CD4-positive, alpha-beta T cell treated with Interleukin-15 for 4 hours (primary cell): ENCODE measurements around the gene NXPE1.

Source experiments
- DNase-seq: peaks from one replicate; pipeline ENCODE4 v3.0.0-alpha.2; 2020; ENCODE audit warnings: low spot score

NXPE1 gene

DNA sequence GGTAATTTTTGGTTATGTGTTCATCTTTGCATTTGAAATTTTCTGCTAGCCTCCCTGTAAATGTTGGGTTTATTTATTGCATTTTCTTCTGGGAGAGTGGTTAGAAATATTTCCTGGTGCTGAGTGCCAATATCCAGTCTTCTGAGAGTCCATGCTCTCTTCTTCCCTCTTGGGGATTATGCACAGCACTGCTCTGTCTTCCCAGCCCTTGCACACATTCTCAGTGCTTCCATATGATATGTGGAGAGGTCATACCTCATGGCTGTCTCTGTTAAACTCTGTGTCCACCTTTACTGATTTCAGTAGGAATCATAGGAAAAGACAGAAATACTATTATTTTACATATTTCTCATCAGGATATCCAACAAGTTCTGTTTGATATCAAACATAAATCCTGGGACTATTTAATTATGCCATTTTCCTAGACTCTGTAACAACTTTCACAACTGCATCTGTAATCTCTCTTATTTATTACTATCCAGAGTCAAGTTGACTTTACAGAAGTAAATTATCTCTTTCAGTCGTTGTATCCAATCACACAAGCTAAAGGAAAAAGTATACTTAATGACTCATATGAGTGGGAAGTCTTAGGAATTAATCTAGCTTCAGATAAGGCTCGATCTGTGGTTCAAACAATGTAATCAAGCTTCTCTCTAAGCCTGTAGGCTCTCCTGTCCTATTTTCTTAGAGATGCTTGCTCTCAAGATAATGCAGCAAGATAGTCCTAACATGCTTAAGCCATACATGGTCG lies 2.7 kb upstream of the NXPE1 start:
- DNase-seq: no peak

DNA sequence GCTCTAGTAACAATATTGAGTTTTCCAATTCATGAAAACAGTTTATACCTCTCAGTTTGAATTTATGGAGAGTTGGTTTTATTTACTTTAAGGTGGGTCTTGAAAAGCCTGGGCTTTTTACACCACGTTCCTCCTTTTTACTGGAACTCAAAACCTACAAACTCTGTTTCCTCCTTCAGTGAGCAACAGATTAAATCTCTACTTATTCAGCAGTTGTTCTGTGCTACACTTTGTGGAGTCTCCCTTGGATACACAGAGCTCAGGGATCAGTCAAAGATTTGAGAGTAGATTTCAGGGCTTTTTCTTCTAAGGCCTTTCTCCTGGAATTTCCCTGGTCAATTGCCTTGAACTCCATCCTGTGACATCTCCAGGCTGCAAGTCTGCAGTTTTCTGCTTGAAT lies 3.5 kb downstream of the NXPE1 start:
- no peak for DNase-seq

DNA sequence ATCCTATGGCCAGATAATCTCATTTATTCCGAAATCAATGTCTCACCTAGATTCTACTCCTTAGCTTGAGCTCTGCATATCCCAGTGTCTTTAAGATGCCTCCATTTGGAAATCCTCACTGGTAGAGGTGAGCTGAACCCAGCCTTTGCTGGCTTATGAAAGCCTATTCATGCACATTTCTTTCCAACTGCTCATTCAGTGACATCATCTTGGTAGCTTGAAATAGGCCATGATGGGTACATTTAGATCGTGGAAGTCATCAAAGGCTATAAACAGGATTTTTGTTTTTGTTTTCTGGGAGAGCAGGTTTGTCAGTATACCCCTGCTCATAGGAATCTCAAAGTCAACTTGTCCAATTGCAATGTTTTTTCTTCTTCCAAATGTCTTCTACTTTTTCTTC lies 6.0 kb downstream of the NXPE1 start:
- no peak for DNase-seq

DNA sequence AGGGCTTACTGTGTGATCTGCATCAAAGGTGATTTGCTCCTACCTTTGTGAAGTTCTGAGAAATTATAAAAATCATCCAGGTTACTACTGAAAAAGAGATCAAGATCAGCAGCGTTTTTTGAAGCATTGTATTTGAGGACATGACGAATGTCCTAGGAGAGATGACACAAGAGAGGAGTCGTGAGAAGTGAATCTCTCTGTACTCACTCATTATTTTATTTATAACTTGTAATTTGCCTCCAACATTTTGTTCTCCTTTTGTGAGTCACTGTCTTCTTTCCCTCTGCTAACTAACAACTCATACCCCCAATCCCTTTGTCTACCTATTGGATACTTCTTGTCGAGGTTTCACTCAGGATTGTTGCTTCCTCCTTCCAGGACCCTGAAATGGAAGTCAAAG lies 8.6 kb downstream of the NXPE1 start:
- no peak for DNase-seq

DNA sequence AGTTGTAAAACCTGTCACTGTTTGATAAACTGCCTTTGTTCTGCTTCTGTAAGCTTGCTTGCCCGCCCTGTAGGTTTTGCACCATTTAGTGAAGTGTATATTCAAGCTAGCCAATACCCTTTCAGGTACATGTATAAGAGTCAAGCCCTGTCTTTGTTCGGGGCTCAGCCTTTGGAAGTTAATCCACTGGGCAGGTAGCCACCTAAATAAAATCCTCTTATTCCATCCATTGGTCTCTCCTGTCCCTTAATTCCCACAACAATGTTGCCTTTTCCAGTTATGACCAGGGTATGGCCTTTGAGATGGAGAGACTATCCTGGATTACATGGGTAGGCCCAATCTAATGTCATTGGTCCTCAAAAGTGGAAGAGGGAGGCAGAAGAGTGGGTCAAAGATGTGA lies 34.0 kb downstream of the NXPE1 start:
- DNase-seq: no peak

DNA sequence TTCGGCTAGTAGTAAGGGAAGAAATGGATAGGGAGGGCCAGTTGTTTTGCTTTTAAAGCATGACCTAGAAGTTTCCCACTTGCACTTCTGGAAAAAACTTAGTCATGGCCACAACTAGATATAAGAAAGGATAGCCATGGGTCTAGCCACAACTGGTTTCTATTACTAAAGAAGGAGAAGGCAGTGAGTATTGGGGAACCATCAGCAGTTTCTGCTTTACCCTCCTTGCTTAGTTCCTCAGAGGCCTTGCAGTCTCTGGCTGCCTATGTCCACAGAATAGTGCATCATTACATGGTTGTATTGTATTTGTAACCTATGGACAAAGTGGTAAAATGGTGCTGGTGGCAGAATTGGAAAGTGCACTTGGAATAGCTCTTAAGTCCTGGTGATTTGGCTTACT lies 35.6 kb downstream of the NXPE1 start:
- no peak for DNase-seq

DNA sequence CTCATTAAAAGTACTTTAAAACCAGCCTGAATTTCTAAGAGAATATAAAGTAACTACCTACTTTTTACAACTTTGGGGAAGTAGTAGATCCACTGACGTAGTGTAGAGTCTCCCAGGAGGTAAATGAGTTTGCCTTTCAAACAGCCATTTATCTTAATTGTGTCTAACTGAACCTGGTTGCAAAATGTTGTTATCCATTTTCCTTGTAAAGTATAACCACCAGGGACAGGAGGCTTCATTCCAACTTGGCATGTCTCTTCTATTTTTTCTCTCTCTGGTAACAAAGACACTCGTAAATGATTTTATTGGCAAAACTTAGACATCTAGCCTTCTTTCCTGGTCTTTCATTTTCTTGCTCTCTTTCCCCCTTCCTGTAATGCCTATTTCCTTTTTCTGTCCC lies 36.9 kb downstream of the NXPE1 start:
- DNase-seq: no peak

DNA sequence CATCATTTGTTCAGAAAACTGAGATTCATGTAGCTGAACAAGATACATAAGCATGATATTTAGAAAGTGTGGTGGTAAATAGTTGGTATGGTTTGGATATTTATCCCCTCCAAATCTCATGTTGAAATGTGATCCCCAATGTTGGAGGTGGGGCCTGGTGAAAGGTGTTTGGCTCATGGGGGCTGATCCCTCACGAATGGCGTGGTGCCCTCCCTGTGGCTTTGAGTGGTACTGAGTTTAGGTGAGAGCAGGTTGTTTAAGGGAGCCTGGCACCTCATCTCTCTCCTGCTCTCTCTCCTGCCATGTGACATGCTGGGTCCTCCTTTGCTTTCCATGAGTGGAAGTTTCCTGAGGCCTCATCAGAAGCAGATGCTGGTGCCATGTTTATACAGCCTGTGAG lies 48.1 kb downstream of the NXPE1 start:
- no peak for DNase-seq

DNA sequence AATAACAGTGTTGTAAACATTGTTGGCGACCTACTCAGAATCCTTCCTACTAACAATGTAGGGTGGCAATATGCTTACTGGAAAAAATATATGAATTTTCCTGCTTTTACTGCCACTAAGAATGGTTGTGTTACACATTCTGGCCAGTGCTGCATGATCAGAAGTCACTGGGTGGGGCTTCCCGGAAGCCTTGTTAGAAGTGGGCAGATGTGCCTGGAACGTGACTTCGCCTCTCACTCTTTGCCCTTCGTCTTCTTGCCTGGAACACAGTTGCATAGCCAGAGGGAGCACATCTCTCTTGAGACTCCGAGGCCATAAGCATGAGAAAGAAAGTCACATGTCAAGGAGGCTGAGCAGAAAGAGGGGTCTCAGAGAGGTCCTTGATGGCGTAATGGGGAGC lies 48.6 kb downstream of the NXPE1 start:
- DNase-seq: no peak

DNA sequence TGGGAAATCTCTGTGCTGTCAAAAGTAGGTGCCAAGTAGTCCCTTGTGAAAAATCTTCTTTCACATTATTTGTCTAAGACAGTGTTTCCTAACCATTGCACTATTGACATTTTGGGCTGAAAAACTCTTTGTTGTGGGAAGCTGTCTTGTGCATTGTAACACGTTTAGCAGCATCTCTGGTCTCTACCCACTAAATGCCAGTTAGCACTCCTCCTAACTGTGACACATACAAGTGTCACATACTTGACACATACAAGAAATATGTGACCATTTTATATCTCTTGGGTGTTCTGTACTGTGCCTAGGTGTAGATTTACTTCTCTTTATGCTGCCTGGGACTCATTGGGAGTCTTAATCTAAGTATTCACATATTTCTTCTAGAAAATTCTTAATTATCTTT lies 57.8 kb downstream of the NXPE1 start:
- DNase-seq: no peak

DNA sequence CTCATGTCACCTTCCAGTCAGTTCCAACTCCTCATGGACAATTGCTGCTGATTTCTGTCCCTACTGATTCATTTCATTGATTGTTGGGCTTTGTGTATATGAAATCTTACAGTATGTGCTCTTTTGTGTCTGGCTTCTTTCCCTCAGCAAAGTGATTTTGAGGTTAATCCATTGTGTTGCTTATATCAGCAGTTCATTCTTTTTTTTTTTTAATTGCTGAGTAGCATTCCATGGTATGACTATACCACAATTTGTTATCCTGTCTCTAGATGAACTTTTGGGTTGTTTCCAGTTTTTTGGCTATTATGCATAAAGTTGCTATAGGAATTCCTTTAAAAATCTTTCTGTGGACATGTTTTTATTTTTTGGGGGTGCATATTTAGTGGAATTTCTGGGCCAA lies 59.9 kb downstream of the NXPE1 start:
- DNase-seq: no peak

DNA sequence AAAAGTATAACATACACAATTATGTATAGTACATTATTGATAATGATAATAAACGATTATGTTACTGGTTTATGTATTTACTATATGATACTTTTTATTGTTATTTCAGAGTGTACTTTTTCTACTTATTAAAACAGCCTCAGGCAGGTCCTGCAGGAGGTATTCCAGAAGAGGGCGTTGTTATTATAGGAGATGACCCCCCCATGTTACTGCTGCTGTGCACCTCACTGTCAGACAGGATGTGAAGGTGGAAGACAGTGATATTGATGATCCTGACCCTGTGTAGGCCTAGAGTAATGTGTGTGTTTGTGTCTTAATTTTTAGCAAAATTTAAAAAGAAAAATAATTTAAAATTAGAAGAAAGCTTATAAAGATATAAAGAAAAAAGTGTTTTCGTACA lies 62.8 kb downstream of the NXPE1 start:
- DNase-seq: no peak

DNA sequence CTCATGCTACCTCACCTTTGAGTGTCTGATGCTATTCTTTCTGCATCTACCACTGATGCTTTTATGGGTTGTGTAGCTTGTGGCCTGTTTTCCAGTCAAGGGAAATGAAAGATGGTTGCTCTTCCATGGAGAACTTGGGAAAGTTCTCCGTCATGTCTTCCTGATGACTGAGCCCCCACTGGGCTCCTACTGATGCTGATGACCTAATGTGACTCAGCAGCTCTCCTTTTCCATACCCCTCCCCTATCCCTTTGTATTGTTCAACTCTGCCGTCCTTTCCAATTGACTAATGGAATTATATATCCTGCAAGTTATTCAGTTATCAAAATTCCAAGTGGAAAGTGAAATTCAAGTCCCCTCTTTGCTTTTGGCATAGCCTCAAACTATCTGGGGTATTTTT lies 75.8 kb downstream of the NXPE1 start:
- DNase-seq: no peak

DNA sequence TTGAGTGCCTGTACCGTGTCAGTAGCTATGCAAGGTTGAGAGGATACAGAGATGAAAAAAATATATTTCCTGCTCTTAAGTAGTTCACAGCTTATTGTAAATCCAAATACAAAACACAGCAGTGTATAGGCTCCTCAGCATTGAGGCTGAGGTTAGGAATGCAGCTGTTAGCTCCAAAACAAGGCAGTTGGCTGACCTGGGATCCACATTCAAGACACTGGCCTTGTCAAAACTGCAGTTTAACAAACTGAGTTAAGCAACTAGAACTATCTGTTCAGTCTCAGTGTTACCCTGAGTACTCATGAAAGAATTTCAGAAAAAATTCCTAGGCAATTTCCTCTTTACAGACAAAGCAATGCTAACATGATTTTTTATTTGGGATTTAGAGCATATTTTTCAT lies 77.6 kb downstream of the NXPE1 start:
- DNase-seq: no peak

DNA sequence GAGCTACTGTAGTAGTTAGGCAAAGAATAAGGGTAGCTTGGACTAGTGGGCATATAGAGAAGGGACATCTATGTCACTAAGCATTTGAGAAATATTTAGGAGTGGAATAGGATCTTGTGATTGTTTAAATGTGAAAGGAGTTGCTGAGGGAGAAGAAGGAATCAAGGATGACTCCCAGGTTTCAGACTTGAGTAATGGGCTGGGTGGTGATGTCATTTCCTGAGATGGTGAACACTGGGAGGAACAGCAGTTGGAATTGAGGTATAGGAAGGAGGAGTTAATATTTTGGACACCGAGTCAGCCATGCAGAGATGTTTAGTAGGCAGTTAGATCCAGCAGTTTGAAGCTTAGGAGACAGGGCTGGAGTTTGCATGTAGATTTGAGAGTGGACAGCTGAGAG lies 80.3 kb downstream of the NXPE1 start:
- no peak for DNase-seq

DNA sequence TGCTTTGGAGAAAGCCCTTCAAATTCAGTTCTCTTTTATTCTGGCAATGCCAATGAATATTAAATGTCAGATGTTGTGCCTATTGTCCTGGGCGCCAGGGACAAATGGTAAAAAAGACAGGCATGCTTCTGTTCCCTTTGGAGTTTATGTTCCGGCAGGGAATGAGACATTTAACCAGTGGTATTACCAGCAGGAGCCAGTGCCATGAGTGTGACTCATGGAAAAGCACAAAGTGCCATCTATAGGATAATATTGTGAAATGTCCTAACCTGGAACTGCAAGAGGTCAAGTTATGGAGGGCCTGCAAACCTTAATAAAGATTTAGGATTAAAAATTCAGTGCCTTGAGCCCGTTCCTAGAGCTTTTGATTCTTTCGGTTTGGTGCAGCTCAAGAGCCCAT lies 80.9 kb downstream of the NXPE1 start:
- DNase-seq: no peak

DNA sequence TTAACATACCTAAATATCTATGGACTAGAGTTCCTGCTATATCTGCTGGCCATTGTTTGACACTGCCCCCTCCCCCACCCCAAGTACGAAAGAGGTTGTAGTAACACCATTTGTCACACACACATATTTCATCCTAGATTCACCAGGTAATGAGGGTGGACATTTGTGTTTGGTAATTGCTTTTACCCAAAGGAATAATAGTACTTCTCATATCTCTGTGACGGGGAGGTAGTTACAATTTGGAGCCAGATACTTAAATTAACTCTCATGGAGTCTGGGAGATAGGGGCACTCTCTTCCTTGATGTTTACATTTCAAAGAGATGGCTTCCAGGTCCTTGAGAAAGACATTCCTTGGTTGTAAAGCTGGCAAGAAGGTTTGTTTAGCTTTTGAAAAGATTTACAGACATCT lies 81.7 kb downstream of the NXPE1 start:
- no peak for DNase-seq

DNA sequence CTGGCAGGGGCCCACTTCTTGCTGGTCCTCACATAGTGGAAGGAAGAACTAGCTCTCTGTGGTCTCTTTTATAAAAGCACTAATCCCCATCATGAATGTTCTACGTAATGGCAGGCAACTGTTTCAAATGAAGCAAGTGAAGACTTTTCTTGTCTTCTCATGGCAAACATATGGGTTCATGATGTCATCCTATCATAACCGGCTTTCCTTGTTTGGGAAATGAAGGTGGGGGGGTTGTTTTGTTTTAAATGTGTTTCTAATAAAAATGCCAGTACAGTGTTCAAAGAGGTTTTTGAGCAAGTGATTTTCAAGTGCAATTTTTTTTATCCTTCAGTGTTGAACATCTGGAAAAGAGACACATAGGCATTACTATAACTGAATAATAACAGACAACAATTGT lies 87.0 kb downstream of the NXPE1 start:
- no peak for DNase-seq
